ENCODE measurements around the gene FGF11.
A peak's percentile ranks its signal among the peaks of the same experiment; 100 is the strongest.

Gene FGF11

DNA sequence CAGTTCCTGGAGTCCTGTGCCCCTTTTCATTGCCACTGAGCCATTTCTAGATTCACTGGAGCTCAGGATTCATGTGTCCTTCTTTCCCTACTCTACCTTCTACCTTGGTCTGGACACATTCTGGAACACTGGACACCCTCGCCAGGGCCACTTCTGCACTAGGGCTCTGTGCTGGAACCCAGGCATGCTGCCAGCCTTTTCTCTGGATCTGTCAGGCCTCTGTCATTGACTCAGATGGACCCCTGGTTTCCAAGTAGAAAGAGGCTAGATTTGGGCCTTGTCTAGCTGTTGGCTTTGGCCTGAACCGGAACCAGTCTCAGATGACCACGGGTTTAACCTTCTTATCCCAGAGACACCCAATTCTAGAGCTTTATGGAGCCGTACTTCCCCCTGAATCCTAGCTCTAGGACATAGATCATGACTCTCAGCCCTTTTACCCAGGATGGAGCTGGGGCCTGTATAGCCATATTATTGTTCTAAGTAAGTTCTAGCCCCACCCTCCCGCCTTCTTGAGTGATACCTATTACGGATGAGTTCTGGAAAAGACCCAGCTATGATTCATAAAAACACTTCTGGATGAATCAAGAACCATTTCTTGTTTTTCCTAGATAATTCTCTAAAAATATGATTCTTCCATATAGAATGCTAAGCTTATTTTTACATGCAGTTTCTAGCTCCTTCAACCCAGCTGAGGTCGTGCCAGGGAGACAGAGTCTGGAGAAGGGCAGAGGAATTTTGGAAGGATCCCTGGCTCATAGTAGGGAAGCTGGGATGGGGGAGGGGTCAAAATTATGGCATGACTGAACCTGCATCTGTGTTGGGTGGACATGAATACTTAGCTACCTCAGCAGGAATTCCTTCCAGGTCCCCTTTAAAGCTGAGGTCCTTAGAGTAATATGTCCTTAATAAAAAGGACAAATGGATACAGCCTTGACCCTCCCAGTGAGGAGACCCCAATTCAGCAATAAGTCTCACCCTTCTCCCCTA is 4.5 kb downstream of the FGF11 start:
- no peak overlapping the region for H3K4me3 ChIP-seq (ENCODE audit: low read depth, low read length)
- TF ChIP-seq, protein P1, sequence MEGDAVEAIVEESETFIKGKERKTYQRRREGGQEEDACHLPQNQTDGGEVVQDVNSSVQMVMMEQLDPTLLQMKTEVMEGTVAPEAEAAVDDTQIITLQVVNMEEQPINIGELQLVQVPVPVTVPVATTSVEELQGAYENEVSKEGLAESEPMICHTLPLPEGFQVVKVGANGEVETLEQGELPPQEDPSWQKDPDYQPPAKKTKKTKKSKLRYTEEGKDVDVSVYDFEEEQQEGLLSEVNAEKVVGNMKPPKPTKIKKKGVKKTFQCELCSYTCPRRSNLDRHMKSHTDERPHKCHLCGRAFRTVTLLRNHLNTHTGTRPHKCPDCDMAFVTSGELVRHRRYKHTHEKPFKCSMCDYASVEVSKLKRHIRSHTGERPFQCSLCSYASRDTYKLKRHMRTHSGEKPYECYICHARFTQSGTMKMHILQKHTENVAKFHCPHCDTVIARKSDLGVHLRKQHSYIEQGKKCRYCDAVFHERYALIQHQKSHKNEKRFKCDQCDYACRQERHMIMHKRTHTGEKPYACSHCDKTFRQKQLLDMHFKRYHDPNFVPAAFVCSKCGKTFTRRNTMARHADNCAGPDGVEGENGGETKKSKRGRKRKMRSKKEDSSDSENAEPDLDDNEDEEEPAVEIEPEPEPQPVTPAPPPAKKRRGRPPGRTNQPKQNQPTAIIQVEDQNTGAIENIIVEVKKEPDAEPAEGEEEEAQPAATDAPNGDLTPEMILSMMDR (IDR thresholded peaks at IDR 0.05; ENCODE audit: low read depth, low read length, missing control alignments) = no peak
- DNase-seq (ENCODE audit: low read depth) = no peak

DNA sequence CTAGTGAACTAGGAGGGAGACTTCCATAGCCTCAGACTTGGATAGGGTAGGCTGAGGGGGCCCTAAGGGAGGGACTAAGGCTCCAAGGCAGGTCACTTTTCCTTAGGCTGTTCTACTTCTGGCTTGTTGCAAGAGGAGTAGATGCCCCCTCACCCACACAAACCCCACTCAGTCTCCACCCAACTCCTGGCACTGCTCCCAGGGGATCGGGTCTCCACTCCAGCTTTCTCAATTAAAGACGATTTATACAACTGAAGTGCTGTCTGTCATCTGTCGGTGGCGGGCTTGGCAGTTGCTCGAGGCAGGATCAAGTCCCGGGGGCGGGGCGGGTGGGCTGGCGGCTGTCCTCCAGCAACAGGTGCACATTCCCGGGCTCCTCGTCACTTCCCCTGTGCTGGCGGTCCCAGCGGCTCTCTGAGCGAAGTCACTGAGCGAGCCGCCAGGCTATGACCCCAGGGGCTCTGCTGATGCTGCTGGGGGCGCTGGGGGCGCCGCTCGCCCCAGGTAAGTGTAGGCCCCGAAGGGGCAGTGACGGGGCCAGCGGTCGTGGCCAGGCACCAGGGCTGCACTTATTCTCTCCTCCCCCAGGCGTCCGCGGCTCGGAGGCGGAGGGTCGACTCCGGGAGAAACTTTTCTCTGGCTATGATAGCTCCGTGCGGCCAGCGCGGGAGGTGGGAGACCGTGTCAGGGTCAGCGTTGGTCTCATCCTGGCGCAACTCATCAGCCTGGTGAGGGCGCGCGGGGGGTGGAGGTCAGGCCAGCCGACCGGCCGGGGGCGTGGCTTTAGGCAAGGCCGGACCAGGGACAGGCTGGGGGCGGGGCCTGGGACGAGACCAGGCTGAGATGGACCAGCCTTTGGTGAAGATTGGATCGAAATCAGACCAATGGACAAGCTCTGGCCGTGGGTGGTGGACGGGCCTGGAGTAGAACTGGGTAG is 5.6 kb downstream of the FGF11 start, which contains the start of gene CHRNB1:
Gene CHRNB1 (plus strand): TSS at position 380 of the 937 bp plus-strand sequence. CDS start 67 bp downstream, at position 447.
- no peak for DNase-seq (ENCODE audit: low read depth)

DNA sequence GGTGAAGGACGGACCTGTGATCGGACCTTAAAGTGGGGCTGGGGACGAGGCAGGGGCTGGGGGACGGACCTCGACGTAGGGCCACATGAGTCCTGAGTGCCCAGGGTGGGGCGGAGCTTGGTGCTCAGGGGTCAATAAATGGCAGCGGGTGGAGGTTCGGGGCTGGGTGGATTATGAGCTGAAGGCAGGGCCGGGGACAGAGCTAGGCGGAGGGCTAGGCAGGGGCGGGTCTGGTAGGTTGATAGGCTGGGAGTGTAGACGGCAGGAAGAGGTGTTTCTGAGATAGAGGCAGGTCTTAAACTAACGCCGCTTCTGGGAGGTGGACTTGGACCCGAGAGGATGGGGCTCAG is 6.3 kb downstream of the FGF11 start:
- DNase-seq (ENCODE audit: low read depth) = no peak
- TF ChIP-seq, protein P1 (IDR thresholded peaks at IDR 0.05; ENCODE audit: low read depth, low read length, missing control alignments) = no peak
- H3K4me3 ChIP-seq (ENCODE audit: low read depth, low read length) = peak overlapping the region; percentile 25; the same call in 1 of the 2 replicates

More for the DNA sequence above, 5.6 kb downstream of the FGF11 start, which contains the start of gene CHRNB1:
- peak within 1 kb of the TSS; percentile 25 for H3K4me3 ChIP-seq (ENCODE audit: low read depth, low read length)
- TF ChIP-seq, protein P1 (IDR thresholded peaks at IDR 0.05; ENCODE audit: low read depth, low read length, missing control alignments) = no peak

DNA sequence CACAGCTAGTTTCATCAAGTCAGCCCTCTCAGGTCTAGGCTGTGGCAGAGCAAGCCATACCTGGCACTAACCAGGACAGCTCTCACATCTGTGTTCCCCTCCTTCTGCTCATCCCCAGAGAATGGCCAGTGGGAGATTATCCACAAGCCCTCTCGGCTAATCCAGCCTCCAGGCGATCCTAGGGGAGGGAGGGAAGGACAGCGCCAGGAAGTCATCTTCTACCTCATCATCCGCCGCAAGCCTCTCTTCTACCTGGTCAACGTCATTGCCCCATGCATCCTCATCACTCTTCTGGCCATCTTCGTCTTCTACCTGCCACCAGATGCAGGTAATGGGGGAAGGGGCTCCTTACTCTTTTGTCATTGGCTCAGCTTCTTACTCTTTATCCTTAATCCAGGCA is 9.1 kb downstream of the FGF11 start:
- no peak for DNase-seq (ENCODE audit: low read depth)
- H3K4me3 ChIP-seq (ENCODE audit: low read depth, low read length) = no peak overlapping the region
- TF ChIP-seq, protein P1 (IDR thresholded peaks at IDR 0.05; ENCODE audit: low read depth, low read length, missing control alignments) = no peak

DNA sequence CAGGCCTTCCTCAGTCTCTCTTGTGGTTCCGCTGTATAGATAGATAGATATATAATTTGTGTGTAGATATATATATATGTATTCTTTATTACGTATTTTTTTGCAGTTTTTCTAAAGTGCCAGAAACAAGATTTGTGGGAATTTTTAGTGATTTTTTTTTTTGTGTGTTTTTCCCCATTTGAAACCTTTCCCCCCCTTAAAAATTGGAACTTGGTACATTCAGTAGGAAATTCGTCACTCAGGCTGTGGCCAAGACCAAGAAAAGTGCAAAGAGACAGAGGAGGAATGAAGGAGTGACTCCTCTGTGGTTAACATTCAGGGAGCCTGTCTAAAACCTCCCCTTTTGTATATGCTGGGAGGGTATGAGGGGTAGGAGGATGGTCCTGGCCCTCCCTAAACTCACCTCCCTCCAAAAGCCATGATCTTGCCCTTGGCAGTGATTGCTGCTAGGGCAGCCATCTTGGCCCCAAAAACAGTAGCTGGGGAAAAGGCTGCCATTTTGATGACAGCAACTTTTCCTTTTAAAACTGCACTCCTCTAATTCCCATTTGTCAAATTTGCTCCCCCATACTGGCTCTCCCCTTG is 20.7 kb downstream of the FGF11 start:
- TF ChIP-seq, protein P1 (IDR thresholded peaks at IDR 0.05; ENCODE audit: low read depth, low read length, missing control alignments) = no peak
- H3K4me3 ChIP-seq (ENCODE audit: low read depth, low read length) = no peak overlapping the region
- no peak for DNase-seq (ENCODE audit: low read depth)

DNA sequence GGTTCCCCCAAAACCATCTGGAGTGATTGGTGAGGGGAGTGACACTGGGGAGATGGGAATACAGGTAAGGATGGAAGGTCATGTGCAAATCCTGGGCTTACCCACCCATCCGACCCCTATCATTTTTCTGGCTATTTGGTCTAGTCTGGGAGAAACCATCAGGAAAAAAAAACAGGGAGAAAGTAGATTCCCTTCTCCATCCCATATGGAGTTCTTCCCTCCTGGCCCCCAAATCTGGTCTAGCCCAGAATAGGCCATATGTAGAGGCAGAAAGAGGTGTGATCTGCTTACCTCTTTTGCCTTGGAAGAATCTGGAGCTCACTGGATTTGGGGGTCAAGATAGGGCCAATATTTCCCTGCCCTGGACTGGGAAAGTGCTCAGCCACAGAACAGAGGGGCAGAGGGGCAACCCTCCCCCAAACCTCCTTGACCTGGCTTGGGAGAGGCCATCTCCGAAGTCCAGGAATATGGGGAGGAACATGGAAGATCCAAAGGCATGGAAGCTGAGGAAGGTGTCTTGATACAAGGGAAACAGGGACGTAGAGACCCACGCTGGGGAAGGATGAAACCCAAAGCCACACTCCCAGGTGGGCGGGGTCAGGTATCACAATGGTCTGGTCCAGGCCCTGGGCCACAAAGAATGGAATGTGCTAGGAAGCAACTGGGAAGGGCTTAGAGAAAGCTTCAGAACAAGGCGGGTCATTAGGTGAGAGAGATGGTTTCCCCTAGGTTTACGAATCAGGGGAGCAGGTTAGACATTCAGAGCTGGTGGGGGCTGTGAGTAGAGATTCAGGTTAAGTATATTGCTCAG is 21.7 kb downstream of the FGF11 start:
- H3K4me3 ChIP-seq (ENCODE audit: low read depth, low read length) = no peak overlapping the region
- DNase-seq (ENCODE audit: low read depth) = no peak
- TF ChIP-seq, protein P1 (IDR thresholded peaks at IDR 0.05; ENCODE audit: low read depth, low read length, missing control alignments) = no peak
